ENCODE data around the gene PCP4.

Gene PCP4

GRCh38 chr21:39842741-39843459 lies 24.3 kb upstream of the PCP4 start:
- no peak overlapping the region for H3K27ac ChIP-seq
- no peak for TF ChIP-seq CTCF (conservative IDR thresholded peaks at IDR 0.05)

- no peak overlapping the region for H3K27ac ChIP-seq
- TF ChIP-seq CTCF (conservative IDR thresholded peaks at IDR 0.05) = no peak
Measured at GRCh38 chr21:39843483-39843882, 23.8 kb upstream of the PCP4 start.

GRCh38 chr21:39843916-39844315 lies 23.3 kb upstream of the PCP4 start:
- no peak for TF ChIP-seq CTCF (conservative IDR thresholded peaks at IDR 0.05)
- no peak overlapping the region for H3K27ac ChIP-seq

- H3K27ac ChIP-seq = no peak overlapping the region
- TF ChIP-seq CTCF (conservative IDR thresholded peaks at IDR 0.05) = no peak
Measured at GRCh38 chr21:39845571-39846130, 21.6 kb upstream of the PCP4 start.

- no peak overlapping the region for H3K27ac ChIP-seq
- no peak for TF ChIP-seq CTCF (conservative IDR thresholded peaks at IDR 0.05)
Measured at GRCh38 chr21:39847877-39848276, 19.4 kb upstream of the PCP4 start.

- no peak overlapping the region for H3K27ac ChIP-seq
- no peak for TF ChIP-seq CTCF (conservative IDR thresholded peaks at IDR 0.05)
Measured at GRCh38 chr21:39849014-39849655, 18.1 kb upstream of the PCP4 start.

GRCh38 chr21:39850333-39850732 lies 16.9 kb upstream of the PCP4 start:
- no peak for TF ChIP-seq CTCF (conservative IDR thresholded peaks at IDR 0.05)
- H3K27ac ChIP-seq = no peak overlapping the region
